GM23338 (cell line): ENCODE results near the gene RPS19. TPM values are rescaled to one million over a fixed set of nuclear protein-coding genes. Genes with fewer than 3 reads are reported as not detected.
A peak's percentile ranks its signal among the peaks of the same experiment; 100 is the strongest.

Experiments
- ATAC-seq: fragments of 200-7000 bp; cut with Tn5 transposase; 3 replicates; pipeline ENCODE4 v1.9.1; 2020
- DNase-seq: peaks from one replicate; pipeline ENCODE4 v3.0.0-alpha.2; 2015; ENCODE audit warnings: low spot score
- H2AFZ ChIP-seq: fragments of 200-600 bp; sonication (generic); 2 replicates; pipeline ENCODE4 v1.8.0; 2016; ENCODE audit warnings: antibody characterized with exemption, mild to moderate bottlenecking, moderate library complexity
- H3F3A ChIP-seq: fragments of 200-600 bp; sonication (generic); replicated peaks from 2 replicates; pipeline ENCODE4 v1.8.0; 2017; ENCODE audit warnings: antibody characterized with exemption, mixed run types, low read depth
- H3K27ac ChIP-seq: fragments of 200-600 bp; sonication (generic); 2 replicates; pipeline ENCODE4 v1.6.1; 2016; ENCODE audit warnings: low read depth
- H3K27me3 ChIP-seq: fragments of 200-600 bp; sonication (generic); 2 replicates; pipeline ENCODE4 v1.8.0; 2016; ENCODE audit warnings: mild to moderate bottlenecking, mixed run types, moderate library complexity; ENCODE audit not compliant: insufficient read depth
- H3K36me3 ChIP-seq: fragments of 200-600 bp; sonication (generic); 2 replicates; pipeline ENCODE4 v1.8.0; 2016; ENCODE audit warnings: mild to moderate bottlenecking; ENCODE audit not compliant: insufficient read depth
- H3K4me1 ChIP-seq: fragments of 200-600 bp; sonication (generic); 2 replicates; pipeline ENCODE4 v1.8.0; 2016; ENCODE audit warnings: mild to moderate bottlenecking, moderate library complexity; ENCODE audit not compliant: insufficient read depth
- H3K4me2 ChIP-seq: fragments of 200-600 bp; sonication (generic); 2 replicates; pipeline ENCODE4 v1.7.1; 2017; ENCODE audit warnings: mixed run types
- H3K4me3 ChIP-seq: fragments of 200-600 bp; sonication (generic); 2 replicates; pipeline ENCODE4 v1.6.1; 2016; ENCODE audit warnings: mixed run types
- H3K79me2 ChIP-seq: fragments of 200-600 bp; sonication (generic); replicated peaks from 2 replicates; pipeline ENCODE4 v1.8.0; 2017; ENCODE audit warnings: mild to moderate bottlenecking; ENCODE audit not compliant: insufficient read depth
- H3K9me2 ChIP-seq: fragments of 200-600 bp; sonication (generic); 2 replicates; pipeline ENCODE4 v1.8.0; 2017; ENCODE audit not compliant: insufficient read depth
- H4K20me1 ChIP-seq: fragments of 200-600 bp; sonication (generic); replicated peaks from 2 replicates; pipeline ENCODE4 v1.8.0; 2017; ENCODE audit warnings: mild to moderate bottlenecking; ENCODE audit not compliant: insufficient read depth
- H3K27ac Mint-ChIP-seq: 2 replicates; pipeline ENCODE4 v1.8.0; 2020; ENCODE audit warnings: inconsistent platforms, mild to moderate bottlenecking, moderate library complexity, mixed read lengths
- H3K27me3 Mint-ChIP-seq: 3 replicates; pipeline ENCODE4 v1.8.0; 2022; ENCODE audit warnings: low read depth, mild to moderate bottlenecking, moderate library complexity, mixed read lengths, inconsistent platforms; ENCODE audit not compliant: insufficient read depth, poor library complexity
- H3K36me3 Mint-ChIP-seq: 3 replicates; pipeline ENCODE4 v1.8.0; 2021; ENCODE audit warnings: low read depth, mild to moderate bottlenecking, inconsistent platforms, moderate library complexity, mixed read lengths
- H3K4me1 Mint-ChIP-seq: 3 replicates; pipeline ENCODE4 v1.8.0; 2020; ENCODE audit warnings: mild to moderate bottlenecking, inconsistent platforms, mixed read lengths
- H3K4me3 Mint-ChIP-seq: 3 replicates; pipeline ENCODE4 v1.8.0; 2021; ENCODE audit warnings: moderate library complexity, mild to moderate bottlenecking, inconsistent platforms, mixed read lengths
- H3K9me3 Mint-ChIP-seq: 3 replicates; pipeline ENCODE4 v1.8.0; 2020; ENCODE audit warnings: moderate library complexity, mild to moderate bottlenecking, inconsistent platforms, mixed read lengths
- ETS1 ChIP-seq: IDR thresholded peaks from 2 replicates; pipeline ENCODE4 v1.6.1; 2016; ENCODE audit warnings: antibody characterized with exemption
- EZH2 ChIP-seq: fragments of 200-600 bp; sonication (generic); IDR thresholded peaks from one replicate; pipeline ENCODE4 v1.8.0; 2017; ENCODE audit warnings: antibody characterized with exemption, mild to moderate bottlenecking, low read depth; ENCODE audit not compliant: unreplicated experiment
- EZH2phosphoT487 ChIP-seq: fragments of 200-600 bp; sonication (generic); IDR thresholded peaks from one replicate; pipeline ENCODE4 v1.8.1; 2018; ENCODE audit warnings: antibody characterized with exemption; ENCODE audit not compliant: unreplicated experiment
- NANOG ChIP-seq: IDR thresholded peaks from 2 replicates; pipeline ENCODE4 v1.6.1; 2016; ENCODE audit warnings: antibody characterized with exemption, borderline replicate concordance
- POLR2AphosphoS5 ChIP-seq: IDR thresholded peaks from 2 replicates; pipeline ENCODE4 v1.6.1; 2016; ENCODE audit warnings: antibody characterized with exemption, low read depth
- STAT1 ChIP-seq: IDR thresholded peaks from one replicate; pipeline ENCODE4 v1.6.1; 2016; ENCODE audit warnings: antibody characterized with exemption; ENCODE audit not compliant: unreplicated experiment
- ZNF331 ChIP-seq: fragments of 250-450 bp; sonication (Bioruptor Pico); IDR thresholded peaks from 2 replicates; pipeline ENCODE4 v1.5.0; 2020; ENCODE audit warnings: low read depth, mild to moderate bottlenecking, moderate library complexity
- polyA plus RNA-seq: library from polyadenylated mRNA; unstranded; fragments of >200 nt; fragmentation: Nextera tagmentation; extraction: Ambion mirVana; gene quantifications from 2 replicates; pipeline ENCODE4 v1.2.1, GENCODE V29; 2016
- total RNA-seq: library from RNA; depleted of rRNA; stranded (reverse); fragments of >200 nt; shearing (Covaris generic); gene quantifications from 2 replicates; pipeline ENCODE4 v1.2.3, GENCODE V29; 2014
- TF ChIP-seq, protein P1 (sequence below): IDR thresholded peaks from one replicate; pipeline ENCODE4 v1.6.1; 2018; ENCODE audit warnings: antibody characterized with exemption; ENCODE audit not compliant: unreplicated experiment
- TF ChIP-seq, protein P2 (sequence below), 2 experiments: fragments of 200-600 bp in 1 of 2; sonication (generic) in 1 of 2; conservative IDR thresholded peaks; 2 replicates each; pipeline versions ENCODE4 v1.5.1 to v1.6.1; 2016 to 2017; ENCODE audit warnings: antibody characterized with exemption in 2 of 2, low read depth in 2 of 2, mild to moderate bottlenecking in 2 of 2, moderate library complexity in 1 of 2

RPS19 gene
- total and polyA plus RNA-seq, 2 experiments from 2014 or later = 1,798 to 4,073 TPM

DNA sequence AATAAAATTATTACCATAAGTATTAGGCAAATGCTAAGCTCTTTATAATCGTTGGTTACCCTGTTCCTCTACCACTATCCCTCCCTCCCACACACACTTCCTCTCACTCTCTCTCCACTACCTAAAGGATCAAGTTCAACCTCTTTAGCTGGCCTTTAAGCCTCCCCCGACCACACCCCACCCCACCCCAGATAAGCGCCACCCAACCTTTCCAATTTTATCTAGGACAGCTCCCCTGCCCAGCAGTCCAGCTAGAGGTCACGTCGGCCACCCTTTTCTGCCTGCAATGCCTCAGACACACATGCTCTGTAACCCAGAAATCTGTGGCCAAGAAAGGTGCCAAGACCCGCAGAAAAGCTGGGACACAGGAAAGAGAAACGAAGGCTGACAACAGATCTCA is 16.7 kb upstream of the RPS19 start:
- H3K36me3 ChIP-seq = no peaks in the 10 kb centered on the region
- no peak overlapping the region for H3K27ac ChIP-seq
- H3F3A ChIP-seq = no peaks in the 10 kb centered on the region
- no peak overlapping the region for H3K4me3 Mint-ChIP-seq
- H3K36me3 Mint-ChIP-seq = peaks cover 5% of the 10 kb centered on the region; the same call in 2 of the 3 replicates
- H3K79me2 ChIP-seq = no peaks in the 10 kb centered on the region
- peaks cover 18% of the 10 kb centered on the region for H3K27me3 Mint-ChIP-seq
- no peak overlapping the region for H2AFZ ChIP-seq
- no peak for TF ChIP-seq EZH2phosphoT487
- peaks cover 14% of the 10 kb centered on the region; the same call in 2 of the 3 replicates for H3K9me3 Mint-ChIP-seq
- no peaks in the 10 kb centered on the region for H3K27me3 ChIP-seq
- no peak overlapping the region for H3K27ac Mint-ChIP-seq
- H3K4me3 ChIP-seq = no peak overlapping the region
- no peaks in the 10 kb centered on the region for H4K20me1 ChIP-seq
- no peaks in the 10 kb centered on the region for H3K9me2 ChIP-seq
- DNase-seq = no peak
- no peak overlapping the region for H3K4me2 ChIP-seq
- no peak for ATAC-seq
- no peaks in the 10 kb centered on the region for H3K4me1 ChIP-seq
- H3K4me1 Mint-ChIP-seq = no peaks in the 10 kb centered on the region; the same call in 2 of the 3 replicates

- ATAC-seq (peak; percentile 69), DNase-seq (peak; percentile 66)
- Histone ChIP-seq H3F3A (no peaks in the 10 kb centered on the region), H3K4me2 (no peak within 1 kb of the TSS), H3K79me2 (no peaks in the 10 kb centered on the region), H3K9me2 (no peaks in the 10 kb centered on the region), H2AFZ (peak within 1 kb of the TSS; percentile 81), H3K27ac (no peak within 1 kb of the TSS), H3K4me3 (no peak within 1 kb of the TSS), H4K20me1 (no peaks in the 10 kb centered on the region), H3K4me1 (no peaks in the 10 kb centered on the region), H3K27me3 (no peaks in the 10 kb centered on the region), H3K36me3 (no peaks in the 10 kb centered on the region)
- Mint-ChIP-seq H3K9me3 (peaks cover 14% of the 10 kb centered on the region; the same call in 2 of the 3 replicates), H3K27ac (no peak within 1 kb of the TSS), H3K36me3 (peaks cover 5% of the 10 kb centered on the region; the same call in 2 of the 3 replicates), H3K27me3 (peaks cover 18% of the 10 kb centered on the region), H3K4me1 (no peaks in the 10 kb centered on the region; the same call in 2 of the 3 replicates), H3K4me3 (no peak within 1 kb of the TSS; the same call in 2 of the 3 replicates)
- TF ChIP-seq EZH2phosphoT487 (no peak), NANOG (no peak), EZH2 (no peak), ZNF331 (CRISPR knock-in tag) (no peak), STAT1 (no peak)
- TF ChIP-seq, protein P1, sequence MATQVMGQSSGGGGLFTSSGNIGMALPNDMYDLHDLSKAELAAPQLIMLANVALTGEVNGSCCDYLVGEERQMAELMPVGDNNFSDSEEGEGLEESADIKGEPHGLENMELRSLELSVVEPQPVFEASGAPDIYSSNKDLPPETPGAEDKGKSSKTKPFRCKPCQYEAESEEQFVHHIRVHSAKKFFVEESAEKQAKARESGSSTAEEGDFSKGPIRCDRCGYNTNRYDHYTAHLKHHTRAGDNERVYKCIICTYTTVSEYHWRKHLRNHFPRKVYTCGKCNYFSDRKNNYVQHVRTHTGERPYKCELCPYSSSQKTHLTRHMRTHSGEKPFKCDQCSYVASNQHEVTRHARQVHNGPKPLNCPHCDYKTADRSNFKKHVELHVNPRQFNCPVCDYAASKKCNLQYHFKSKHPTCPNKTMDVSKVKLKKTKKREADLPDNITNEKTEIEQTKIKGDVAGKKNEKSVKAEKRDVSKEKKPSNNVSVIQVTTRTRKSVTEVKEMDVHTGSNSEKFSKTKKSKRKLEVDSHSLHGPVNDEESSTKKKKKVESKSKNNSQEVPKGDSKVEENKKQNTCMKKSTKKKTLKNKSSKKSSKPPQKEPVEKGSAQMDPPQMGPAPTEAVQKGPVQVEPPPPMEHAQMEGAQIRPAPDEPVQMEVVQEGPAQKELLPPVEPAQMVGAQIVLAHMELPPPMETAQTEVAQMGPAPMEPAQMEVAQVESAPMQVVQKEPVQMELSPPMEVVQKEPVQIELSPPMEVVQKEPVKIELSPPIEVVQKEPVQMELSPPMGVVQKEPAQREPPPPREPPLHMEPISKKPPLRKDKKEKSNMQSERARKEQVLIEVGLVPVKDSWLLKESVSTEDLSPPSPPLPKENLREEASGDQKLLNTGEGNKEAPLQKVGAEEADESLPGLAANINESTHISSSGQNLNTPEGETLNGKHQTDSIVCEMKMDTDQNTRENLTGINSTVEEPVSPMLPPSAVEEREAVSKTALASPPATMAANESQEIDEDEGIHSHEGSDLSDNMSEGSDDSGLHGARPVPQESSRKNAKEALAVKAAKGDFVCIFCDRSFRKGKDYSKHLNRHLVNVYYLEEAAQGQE = no peak
Observed at GRCh38 chr19:41844601-41845000, 15.5 kb upstream of the RPS19 start, which contains the start of gene LYPD4. TSS of gene LYPD4 (minus strand) at chr19:41844683. CDS start at chr19:41839285, 5,398 bp downstream.

GRCh38 chr19:41845001-41845050 is 15.2 kb upstream of the RPS19 start, which contains the start of gene DMRTC2:
TSS of gene DMRTC2 (plus strand) at chr19:41845042. CDS start at chr19:41847429, 2,387 bp downstream.
- Histone ChIP-seq H3F3A (no peaks in the 10 kb centered on the region), H2AFZ (peak within 1 kb of the TSS; percentile 81), H3K4me2 (no peak within 1 kb of the TSS), H3K27ac (no peak within 1 kb of the TSS), H3K4me3 (no peak within 1 kb of the TSS), H3K9me2 (no peaks in the 10 kb centered on the region), H4K20me1 (no peaks in the 10 kb centered on the region), H3K36me3 (no peaks in the 10 kb centered on the region), H3K79me2 (no peaks in the 10 kb centered on the region), H3K27me3 (no peaks in the 10 kb centered on the region), H3K4me1 (no peaks in the 10 kb centered on the region)
- ATAC-seq (no peak), DNase-seq (no peak)
- H3K4me3 Mint-ChIP-seq = no peak within 1 kb of the TSS; the same call in 2 of the 3 replicates
- peaks cover 5% of the 10 kb centered on the region; the same call in 2 of the 3 replicates for H3K36me3 Mint-ChIP-seq
- peaks cover 14% of the 10 kb centered on the region; the same call in 2 of the 3 replicates for H3K9me3 Mint-ChIP-seq
- H3K4me1 Mint-ChIP-seq = no peaks in the 10 kb centered on the region; the same call in 2 of the 3 replicates
- H3K27me3 Mint-ChIP-seq = peaks cover 18% of the 10 kb centered on the region
- H3K27ac Mint-ChIP-seq = no peak within 1 kb of the TSS
- TF ChIP-seq EZH2phosphoT487 (no peak), ZNF331 (CRISPR knock-in tag) (no peak), POLR2AphosphoS5 (no peak), ETS1 (no peak), EZH2 (no peak)
- TF ChIP-seq, protein P2, sequence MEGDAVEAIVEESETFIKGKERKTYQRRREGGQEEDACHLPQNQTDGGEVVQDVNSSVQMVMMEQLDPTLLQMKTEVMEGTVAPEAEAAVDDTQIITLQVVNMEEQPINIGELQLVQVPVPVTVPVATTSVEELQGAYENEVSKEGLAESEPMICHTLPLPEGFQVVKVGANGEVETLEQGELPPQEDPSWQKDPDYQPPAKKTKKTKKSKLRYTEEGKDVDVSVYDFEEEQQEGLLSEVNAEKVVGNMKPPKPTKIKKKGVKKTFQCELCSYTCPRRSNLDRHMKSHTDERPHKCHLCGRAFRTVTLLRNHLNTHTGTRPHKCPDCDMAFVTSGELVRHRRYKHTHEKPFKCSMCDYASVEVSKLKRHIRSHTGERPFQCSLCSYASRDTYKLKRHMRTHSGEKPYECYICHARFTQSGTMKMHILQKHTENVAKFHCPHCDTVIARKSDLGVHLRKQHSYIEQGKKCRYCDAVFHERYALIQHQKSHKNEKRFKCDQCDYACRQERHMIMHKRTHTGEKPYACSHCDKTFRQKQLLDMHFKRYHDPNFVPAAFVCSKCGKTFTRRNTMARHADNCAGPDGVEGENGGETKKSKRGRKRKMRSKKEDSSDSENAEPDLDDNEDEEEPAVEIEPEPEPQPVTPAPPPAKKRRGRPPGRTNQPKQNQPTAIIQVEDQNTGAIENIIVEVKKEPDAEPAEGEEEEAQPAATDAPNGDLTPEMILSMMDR (conservative IDR thresholded peaks at IDR 0.05; ENCODE audit: low read depth in 2 of 2) = no peak
